Type B pancreatic cell (in vitro differentiated cells): ENCODE results near the gene SLC10A7. TPM values are rescaled to one million over a fixed set of nuclear protein-coding genes. Genes with fewer than 3 reads are reported as not detected.

Experiments used
- DNase-seq: peaks from one replicate; pipeline ENCODE4 v3.0.0; 2021; ENCODE audit warnings: mixed read lengths; ENCODE audit not compliant: unreplicated experiment; ENCODE audit errors: extremely low spot score
- H3K27ac Mint-ChIP-seq: 2 replicates; pipeline ENCODE4 v1.8.0; 2021; ENCODE audit warnings: mild to moderate bottlenecking, mixed read lengths
- H3K27me3 Mint-ChIP-seq: 2 replicates; pipeline ENCODE4 v1.8.0; 2021; ENCODE audit warnings: mixed read lengths
- H3K36me3 Mint-ChIP-seq: 2 replicates; pipeline ENCODE4 v1.8.0; 2021; ENCODE audit warnings: mixed read lengths
- H3K4me1 Mint-ChIP-seq: one replicate; pipeline ENCODE4 v1.8.0; 2021; ENCODE audit warnings: mixed read lengths; ENCODE audit not compliant: unreplicated experiment
- H3K4me3 Mint-ChIP-seq: 2 replicates; pipeline ENCODE4 v1.8.0; 2021; ENCODE audit warnings: mild to moderate bottlenecking, mixed read lengths
- H3K9me3 Mint-ChIP-seq: 2 replicates; pipeline ENCODE4 v1.8.0; 2021; ENCODE audit warnings: mixed read lengths
- CTCF ChIP-seq: fragments of 200-600 bp; sonication (generic); conservative IDR thresholded peaks from 2 replicates; pipeline ENCODE4 v1.5.0; 2021; ENCODE audit warnings: antibody characterized with exemption, mild to moderate bottlenecking
- total RNA-seq: library from RNA; stranded (reverse); gene quantifications from 2 replicates; pipeline ENCODE4 v1.2.1, GENCODE V29; 2021; ENCODE audit warnings: low replicate concordance

The SLC10A7 gene
- total RNA-seq, 1 donor from 2014 or later, result 16.1 TPM

DNA sequence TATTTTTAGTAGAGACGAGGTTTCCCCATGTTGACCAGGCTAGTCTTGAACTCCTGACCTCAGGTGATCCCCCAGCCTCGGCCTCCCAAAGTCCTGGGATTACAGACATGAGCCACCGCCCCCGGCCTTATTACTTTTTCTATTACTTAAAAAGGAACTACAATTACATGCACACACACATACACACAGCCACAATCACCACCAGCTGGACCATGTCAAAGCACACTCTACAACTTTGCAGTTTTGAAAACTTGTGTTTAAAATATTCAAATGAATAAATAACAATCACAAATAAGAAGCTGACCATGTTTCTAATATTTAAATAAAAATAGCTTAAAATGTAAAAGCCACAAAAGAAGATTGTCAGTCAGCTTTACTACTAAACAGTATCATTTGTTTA is 23.4 kb downstream of the SLC10A7 start:
- H3K4me3 Mint-ChIP-seq, result no peak overlapping the region
- DNase-seq, result no peak
- no peaks in the 10 kb centered on the region for H3K9me3 Mint-ChIP-seq
- H3K27me3 Mint-ChIP-seq, result no peaks in the 10 kb centered on the region
- no peak overlapping the region for H3K27ac Mint-ChIP-seq
- H3K36me3 Mint-ChIP-seq, result peaks cover 7% of the 10 kb centered on the region
- TF ChIP-seq CTCF, result no peak
- H3K4me1 Mint-ChIP-seq, result no peaks in the 10 kb centered on the region

GRCh38 chr4:146495269-146495668 is 26.5 kb downstream of the SLC10A7 start:
- H3K27me3 Mint-ChIP-seq, result no peaks in the 10 kb centered on the region
- no peaks in the 10 kb centered on the region for H3K9me3 Mint-ChIP-seq
- peak overlapping the region; percentile 7 for H3K27ac Mint-ChIP-seq
- no peak overlapping the region for H3K4me3 Mint-ChIP-seq
- TF ChIP-seq CTCF, result no peak
- no peaks in the 10 kb centered on the region for H3K36me3 Mint-ChIP-seq
- no peaks in the 10 kb centered on the region for H3K4me1 Mint-ChIP-seq
- DNase-seq, result no peak

DNA sequence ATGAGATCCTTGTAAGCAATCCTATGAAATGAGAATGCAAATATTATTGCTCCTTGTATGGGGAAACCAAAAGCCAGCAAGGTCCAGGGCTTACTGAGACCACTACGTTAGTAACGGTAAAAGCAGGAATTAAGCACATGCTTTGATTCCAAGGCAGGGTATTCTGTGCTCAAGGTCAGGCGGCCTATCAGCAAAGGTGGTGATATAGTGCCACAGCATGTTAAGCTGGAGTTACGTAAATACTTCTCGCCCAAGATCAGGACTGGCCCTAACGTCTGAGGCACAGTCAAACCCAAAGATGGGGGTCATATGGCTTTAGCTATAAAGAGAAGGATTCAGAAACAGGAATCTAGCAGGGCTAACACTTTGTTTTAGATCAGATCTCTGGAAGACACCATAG is 27.6 kb downstream of the SLC10A7 start:
- H3K27me3 Mint-ChIP-seq, result no peaks in the 10 kb centered on the region
- no peak for DNase-seq
- H3K27ac Mint-ChIP-seq, result no peak overlapping the region
- H3K36me3 Mint-ChIP-seq, result no peaks in the 10 kb centered on the region
- no peak for TF ChIP-seq CTCF
- no peaks in the 10 kb centered on the region for H3K4me1 Mint-ChIP-seq
- no peaks in the 10 kb centered on the region for H3K9me3 Mint-ChIP-seq
- no peak overlapping the region for H3K4me3 Mint-ChIP-seq

- TF ChIP-seq CTCF, result no peak
- H3K9me3 Mint-ChIP-seq, result no peaks in the 10 kb centered on the region
- DNase-seq, result no peak
- no peaks in the 10 kb centered on the region for H3K36me3 Mint-ChIP-seq
- H3K27ac Mint-ChIP-seq, result no peak overlapping the region
- no peaks in the 10 kb centered on the region for H3K4me1 Mint-ChIP-seq
- H3K4me3 Mint-ChIP-seq, result no peak overlapping the region
- H3K27me3 Mint-ChIP-seq, result no peaks in the 10 kb centered on the region
Observed at GRCh38 chr4:146490106-146490505, 31.6 kb downstream of the SLC10A7 start.

GRCh38 chr4:146488495-146489174 is 33.1 kb downstream of the SLC10A7 start:
- DNase-seq, result no peak
- H3K4me1 Mint-ChIP-seq, result no peaks in the 10 kb centered on the region
- H3K36me3 Mint-ChIP-seq, result no peaks in the 10 kb centered on the region
- no peak overlapping the region for H3K4me3 Mint-ChIP-seq
- H3K27me3 Mint-ChIP-seq, result no peaks in the 10 kb centered on the region
- peaks cover 2% of the 10 kb centered on the region for H3K9me3 Mint-ChIP-seq
- H3K27ac Mint-ChIP-seq, result no peak overlapping the region
- no peak for TF ChIP-seq CTCF
